ENCODE measurements around the gene NCKAP5.

The NCKAP5 gene

DNA sequence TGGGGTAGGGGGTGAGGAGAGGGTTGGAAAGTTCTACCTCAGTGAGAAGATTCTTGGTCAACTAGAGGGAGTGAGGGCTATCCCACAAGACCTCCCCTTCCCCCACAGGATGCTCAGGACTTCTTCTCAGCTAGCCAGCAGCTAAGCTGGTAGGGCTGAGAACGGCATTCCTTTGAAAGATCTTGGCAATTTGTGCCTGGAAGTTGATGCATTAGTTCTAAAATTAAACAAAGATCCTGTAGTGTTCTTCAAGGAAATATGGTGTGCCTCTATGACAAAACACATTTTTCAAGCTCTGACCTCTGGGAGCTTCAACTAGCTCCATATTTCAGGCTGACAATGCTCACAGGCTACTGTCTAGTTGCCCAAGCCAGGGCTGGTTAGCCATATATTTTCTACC, 900.6 kb downstream of the NCKAP5 start:
- DNase-seq (ENCODE audit: low read depth in 2 of 2): no peak

DNA sequence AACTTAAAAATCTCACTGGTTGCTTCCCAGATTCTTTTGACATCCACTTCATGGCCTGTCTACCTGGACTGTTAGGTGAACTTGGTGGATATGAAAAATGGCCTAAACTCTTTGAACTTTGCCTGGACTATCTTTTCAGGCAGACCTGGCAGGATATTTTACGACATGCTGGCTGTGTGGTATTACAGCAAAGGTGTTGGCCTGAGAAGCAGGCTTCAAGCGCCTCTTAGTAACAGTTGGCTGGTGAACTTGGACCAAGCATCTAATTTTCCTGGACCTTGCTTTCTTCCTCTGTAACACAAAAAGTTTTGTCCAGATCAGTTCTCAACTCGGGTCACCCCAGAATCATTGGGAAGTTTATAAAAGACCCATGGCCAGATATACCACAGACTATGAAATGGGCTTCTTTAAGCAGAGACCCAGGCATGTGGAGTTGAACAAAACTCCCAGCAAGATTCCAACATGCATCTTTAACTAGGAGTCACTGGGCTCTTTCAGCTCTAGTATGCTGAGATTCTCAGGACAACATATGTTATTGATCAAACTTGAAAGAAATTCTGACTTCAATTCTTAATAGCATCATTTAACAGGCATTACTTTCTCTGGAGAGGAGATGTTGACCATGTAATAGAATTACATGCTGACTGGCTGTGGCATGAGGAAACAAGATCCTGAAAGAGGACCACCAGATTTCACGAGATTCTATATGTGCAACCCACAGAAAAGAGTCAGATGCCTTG, 902.7 kb downstream of the NCKAP5 start:
- no peak for DNase-seq (ENCODE audit: low read depth in 2 of 2)

DNA sequence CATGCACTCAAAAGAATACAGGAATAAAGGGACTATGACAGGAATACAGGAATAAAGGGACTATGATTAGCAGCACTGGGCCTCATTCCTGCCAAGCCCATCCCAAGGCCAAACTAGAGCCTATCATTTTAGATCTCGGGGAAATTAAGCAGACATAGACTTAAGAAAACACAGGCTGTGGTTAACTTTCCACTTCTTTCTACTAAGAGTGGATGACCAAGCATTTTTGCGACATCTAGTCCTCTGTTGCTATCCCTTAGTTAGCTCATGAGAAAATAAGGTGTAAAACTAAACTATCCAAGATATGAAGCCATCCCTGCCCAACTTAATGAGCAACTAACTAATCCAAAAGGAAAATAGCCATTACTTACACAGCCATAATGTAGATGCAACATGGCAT, 904.2 kb downstream of the NCKAP5 start:
- no peak for DNase-seq (ENCODE audit: low read depth in 2 of 2)

DNA sequence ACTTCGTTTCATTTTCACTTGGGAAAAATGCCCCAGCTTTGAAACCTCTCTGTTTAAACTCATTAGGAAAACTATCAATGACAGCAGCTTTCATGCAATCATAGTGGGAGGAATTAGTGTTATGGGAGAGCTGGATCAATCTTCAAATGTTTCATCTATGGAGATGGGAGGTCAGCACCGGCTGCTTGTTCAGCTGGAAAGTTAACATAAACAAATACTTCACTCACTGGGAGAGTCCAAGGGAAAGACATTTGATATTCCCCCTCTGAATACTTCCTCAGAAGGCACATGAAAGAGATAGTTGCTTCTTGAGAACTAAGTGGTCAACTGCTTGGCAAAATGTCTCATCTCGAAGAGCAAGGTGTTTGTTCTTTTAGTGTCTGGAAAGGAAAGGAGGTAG, 905.5 kb downstream of the NCKAP5 start:
- DNase-seq (ENCODE audit: low read depth in 2 of 2): no peak

DNA sequence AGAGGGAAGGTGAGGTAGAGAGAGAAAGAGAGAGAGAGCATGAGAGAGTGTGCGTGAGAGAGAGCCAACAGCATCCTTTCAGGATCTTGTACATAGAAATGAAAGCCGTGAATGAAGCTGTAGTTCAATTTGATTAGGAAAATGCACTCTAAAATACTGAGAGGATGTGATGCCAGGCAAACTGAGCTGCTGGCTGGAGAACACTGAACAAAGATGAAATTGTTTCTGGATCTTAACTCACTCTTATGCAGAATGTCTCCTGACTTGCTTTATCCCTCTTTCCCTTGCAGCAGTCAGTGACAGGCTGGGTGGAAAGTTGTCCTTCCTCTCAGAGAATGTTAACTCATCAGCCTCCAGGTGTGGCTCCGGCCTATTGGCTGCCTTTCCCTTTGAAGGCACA, 908.9 kb downstream of the NCKAP5 start:
- no peak for DNase-seq (ENCODE audit: low read depth in 2 of 2)

DNA sequence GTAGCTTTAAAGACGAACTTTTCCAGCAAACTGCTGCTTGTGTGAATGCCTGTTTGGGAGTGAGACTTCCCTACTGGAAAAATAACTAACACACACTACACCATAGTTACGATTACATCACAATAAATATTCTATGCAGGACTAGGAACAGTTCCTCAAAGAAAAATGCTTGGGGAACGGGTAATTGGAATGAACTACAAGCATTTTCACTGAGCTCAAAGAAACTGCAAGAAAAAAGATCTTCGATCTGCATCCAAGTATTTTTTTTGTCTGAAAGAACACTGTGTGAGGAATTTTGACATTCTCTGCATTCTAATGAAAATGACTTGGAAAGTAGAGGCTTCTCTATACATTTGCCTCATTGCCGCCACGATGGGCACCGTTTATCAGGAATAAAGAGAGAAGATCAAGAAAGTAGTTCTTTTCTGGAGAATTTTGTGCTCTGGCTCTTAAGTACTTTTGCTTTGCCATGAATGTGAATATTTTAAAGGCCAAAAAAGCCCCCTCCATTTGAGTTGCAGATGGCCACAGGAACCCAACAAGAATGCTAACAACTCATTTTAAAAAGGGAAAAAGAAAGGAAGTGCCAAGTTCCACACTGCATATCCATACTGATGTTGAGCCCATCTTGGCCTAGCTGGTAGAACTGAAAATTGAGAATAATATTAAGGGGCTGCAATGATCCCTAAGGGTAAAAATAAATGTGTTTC, 911.8 kb downstream of the NCKAP5 start:
- DNase-seq (ENCODE audit: low read depth in 2 of 2): no peak

DNA sequence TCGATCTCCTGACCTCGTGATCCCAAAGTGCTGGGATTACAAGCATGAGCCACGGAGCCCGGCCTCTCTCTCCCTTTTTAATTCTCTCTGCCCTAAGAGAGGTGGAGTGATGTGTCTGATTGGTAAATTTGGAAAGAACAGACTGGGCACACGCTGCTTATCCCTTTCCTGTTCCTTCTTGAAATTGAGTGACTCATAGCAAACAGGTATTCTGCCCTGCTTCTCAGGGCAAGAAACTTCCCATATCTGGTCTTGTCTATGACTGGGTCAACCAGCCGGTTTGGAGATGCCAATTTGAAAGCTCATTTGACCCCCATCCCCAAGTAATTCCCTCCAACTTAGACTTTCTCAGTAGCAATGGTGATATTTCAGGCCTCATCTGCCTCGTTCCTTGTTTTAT, 913.3 kb downstream of the NCKAP5 start:
- no peak for DNase-seq (ENCODE audit: low read depth in 2 of 2)

DNA sequence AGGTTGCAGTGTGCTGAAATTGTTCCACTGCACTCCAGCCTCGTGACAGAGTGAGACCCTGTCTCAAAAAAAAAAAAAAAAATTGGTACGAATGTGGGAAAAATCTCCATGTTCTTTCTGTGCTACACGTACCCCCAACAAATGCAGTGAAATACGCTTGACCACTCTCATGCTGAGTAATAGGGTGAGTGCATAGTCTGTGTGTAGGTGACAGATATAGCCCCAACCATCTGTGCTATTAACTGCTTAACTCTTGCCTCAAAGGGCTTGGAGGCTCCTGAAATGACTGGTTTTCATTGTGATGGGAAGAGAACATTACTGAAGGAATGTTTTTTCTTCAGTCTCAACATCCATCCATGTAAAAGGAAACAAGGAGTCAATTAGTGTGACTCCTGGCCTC, 913.9 kb downstream of the NCKAP5 start:
- DNase-seq (ENCODE audit: low read depth in 2 of 2): no peak

DNA sequence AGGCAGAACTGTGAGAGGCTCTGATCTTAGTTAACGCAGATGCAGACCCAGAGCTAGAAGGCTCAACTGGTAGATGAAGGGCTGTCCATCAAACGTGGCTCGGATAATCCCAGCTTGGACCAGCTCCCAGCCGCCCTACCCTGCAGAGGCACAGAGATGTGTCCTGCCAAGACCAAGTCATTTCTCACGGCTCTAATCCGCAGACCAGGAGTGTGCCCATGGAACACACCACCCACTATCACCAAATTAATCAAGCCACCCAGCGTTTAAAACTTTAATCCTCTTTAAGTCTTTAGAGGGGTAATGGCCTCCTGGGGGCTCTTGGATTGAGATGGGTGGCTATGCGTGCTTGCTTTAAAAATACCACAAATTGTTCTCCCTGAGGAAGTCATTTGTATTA, 915.8 kb downstream of the NCKAP5 start:
- no peak for DNase-seq (ENCODE audit: low read depth in 2 of 2)

DNA sequence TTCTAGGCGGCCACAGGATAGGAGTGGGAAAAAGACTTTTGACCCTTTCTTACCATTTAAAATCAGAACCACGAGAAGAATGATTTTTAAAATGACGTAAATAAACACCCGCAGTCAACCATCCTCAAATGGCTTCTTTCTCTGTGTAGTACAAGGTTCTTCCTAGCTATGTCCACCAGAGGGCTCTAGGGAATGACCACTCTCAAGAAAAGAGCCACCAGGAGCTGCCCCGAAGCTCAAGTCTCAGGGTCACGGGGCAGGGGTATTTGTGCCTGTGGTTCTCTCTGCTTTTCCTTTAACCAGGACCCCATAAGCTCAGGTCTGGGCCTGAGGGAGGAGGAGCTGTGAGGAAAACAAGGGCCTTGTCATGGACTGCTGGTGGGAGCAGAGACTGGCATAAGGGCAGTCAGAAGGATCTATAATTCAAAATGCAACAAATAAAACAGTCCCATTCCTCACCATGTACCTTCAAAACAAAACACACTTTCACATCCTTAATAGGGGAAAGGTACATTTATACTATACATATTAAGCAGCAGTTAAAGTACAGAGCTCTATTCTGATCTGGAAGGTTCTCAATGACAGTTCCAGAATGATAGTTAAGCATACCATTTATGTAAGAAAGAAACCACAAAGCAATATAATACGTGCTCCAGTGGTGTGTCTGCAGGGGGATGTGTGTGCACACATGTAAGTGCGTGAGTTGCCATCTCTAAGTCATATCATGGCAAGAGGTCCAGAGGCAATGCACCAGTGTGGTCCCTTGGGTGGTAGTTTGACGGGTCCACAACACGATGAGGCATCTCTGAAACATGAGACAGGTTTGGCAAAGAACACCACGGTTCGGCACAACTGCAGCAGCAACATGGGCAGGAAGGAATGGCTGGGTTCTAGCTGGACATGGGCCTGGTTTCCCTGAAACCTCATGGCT, 916.9 kb downstream of the NCKAP5 start:
- no peak for DNase-seq (ENCODE audit: low read depth in 2 of 2)

DNA sequence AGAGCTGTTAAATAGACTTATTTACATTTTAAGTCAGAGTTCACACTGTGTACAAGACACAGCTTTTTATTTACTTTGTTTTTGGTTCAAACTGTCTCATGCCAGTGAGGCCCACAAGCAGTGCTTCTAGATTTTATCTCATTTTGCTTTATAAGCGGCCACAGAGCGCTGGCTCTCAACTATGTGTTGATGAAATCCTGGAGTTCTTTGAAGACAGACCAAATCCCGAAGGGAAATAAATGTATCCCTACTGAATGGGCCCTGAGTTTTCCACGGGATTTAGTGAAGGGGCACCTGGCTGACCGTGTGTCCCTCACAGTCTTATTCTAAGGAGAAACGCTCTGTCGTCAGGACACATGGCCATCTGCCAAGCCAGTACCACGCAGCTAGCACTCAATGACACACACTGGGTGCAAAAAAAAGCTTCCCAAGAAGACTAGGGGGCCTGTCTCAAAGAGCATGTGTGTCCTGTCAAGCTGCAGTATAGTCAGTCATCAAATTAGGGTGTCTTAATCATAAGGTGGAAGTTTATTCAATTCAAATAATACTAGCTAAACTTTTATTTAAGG, 921.6 kb downstream of the NCKAP5 start:
- DNase-seq (ENCODE audit: low read depth in 2 of 2): no peak

DNA sequence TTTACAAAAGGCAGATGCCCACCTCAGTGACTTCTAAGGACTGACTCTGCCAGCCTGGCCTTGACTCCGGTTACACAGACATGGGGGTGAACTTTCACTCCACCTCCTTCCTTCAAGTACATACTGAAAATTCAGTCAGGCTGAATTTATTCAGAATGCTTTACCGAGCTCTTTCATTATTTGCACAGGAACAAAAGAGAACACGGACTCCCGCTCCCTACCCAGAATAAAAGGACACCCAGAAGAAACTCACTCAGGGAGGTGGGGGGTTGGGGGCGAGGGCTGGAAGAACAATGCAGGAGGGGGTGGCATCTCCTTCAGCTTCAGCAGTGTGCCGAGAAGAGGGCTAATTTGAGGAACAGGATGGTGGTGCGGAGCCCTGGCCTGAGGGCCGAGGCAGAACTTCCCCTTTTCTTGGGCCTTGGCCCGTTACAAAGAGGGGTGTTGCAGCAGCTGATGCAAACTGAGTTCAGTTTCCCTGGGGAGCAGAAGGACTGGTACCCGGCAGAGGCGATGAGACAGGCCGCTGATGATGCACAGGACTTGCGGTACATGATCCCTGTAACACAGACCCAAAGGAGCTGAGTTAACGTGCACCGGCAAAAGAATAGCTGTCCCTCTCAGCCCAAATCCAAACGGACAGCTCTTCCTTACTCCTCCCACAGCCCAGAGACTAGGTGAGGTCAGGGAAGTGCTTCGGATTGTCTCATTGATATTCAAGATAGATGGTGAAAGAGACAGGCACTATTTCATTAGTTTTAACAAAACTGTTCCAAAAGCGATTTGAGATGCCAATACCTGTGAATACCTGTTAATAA, 922.3 kb downstream of the NCKAP5 start:
- no peak for DNase-seq (ENCODE audit: low read depth in 2 of 2)

DNA sequence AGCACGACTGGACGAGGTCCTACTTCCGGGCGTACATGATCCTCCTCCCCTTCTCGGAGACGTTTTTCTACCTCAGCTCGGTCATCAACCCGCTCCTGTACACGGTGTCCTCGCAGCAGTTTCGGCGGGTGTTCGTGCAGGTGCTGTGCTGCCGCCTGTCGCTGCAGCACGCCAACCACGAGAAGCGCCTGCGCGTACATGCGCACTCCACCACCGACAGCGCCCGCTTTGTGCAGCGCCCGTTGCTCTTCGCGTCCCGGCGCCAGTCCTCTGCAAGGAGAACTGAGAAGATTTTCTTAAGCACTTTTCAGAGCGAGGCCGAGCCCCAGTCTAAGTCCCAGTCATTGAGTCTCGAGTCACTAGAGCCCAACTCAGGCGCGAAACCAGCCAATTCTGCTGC, 923.1 kb downstream of the NCKAP5 start:
- no peak for DNase-seq (ENCODE audit: low read depth in 2 of 2)

DNA sequence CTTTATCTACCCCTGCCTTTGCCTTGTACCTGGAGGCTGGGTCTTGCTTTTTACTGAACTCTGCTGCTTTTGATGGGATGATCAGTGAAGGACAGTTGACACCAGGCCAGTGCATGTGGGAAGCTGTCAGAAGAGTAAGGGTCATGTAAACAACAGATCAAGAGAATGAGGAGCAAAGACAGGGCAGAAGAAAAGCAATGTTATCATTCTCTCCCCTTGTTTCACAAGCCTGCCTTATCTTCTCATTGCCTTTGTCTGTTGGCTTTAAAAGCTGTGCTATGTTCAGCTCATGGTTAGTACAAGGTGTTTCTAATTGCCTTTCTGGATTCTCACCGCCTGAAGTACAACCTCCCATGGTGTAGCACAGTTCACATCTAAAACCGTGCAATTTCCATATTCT, 925.8 kb downstream of the NCKAP5 start:
- DNase-seq (ENCODE audit: low read depth in 2 of 2): no peak

DNA sequence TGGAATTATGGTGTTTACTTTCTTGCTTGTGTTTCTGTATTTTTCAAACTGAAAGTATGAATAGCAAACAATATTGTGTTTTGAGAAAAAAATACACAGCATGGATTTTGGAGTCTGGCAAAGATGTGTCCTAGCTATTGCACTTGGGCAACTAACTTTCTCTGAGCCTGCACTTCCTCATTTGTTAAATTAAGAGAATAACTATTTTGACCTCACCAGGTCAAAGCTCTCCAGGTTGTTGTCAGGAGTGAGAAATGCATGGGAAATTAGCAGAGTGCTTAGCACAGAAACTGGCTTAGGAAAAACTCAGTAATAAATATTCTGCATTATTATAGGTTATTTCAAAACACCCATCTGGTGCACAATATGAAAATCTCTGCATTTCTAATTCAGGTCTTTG, 926.4 kb downstream of the NCKAP5 start:
- DNase-seq (ENCODE audit: low read depth in 2 of 2): no peak

DNA sequence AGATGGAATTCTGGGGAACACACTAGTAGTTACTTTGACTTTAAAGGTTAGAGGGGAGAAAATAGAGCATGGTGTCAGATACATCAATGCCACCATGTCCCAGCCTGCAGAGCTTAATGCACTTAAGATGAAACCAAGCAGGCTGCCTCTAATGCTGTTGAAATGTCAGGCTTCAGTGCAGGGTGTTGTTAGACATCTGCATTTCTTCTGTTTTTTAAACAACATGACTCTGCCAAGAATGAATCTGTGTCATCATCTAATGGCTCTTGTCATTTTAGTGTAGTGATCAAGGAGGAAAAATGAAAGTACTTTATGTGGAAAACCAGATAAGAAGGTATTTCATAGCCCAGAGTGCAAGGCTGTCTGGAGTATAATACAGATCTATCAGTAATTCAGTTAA, 928.1 kb downstream of the NCKAP5 start:
- no peak for DNase-seq (ENCODE audit: low read depth in 2 of 2)

DNA sequence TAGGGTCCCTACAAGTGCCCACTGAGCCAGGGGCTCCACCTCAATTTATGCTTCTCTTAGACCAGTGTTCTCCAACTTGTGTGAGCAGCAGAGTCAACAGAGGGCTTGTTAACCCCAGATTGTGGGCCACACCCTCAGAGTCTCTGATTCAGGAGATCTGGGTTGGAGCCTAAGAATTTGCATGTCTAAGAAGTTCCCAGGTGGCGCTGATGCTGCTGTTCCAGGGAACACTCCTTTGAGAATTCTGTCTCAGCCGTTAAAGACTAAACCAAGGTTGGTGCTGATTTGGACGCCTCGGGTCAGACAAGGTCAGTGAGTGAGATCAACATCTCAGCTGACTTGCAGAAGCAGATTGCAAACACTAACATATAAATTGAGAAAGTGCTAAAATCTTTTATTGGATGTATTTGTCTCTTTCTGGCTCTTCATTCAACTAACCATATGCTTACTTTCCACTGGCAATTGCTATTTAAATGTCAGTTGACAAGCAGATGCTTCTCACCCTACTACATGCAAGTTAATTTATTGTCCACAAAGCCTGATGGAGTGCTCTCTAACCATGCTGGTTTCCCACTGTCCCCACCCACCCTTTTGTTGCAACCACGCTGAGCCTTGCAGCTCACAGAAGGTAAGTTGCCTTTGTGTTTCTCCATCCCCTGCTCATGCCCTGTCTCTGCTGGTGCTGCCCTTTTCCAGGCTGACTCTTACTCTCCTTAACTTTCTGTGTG, 929.8 kb downstream of the NCKAP5 start:
- no peak for DNase-seq (ENCODE audit: low read depth in 2 of 2)

DNA sequence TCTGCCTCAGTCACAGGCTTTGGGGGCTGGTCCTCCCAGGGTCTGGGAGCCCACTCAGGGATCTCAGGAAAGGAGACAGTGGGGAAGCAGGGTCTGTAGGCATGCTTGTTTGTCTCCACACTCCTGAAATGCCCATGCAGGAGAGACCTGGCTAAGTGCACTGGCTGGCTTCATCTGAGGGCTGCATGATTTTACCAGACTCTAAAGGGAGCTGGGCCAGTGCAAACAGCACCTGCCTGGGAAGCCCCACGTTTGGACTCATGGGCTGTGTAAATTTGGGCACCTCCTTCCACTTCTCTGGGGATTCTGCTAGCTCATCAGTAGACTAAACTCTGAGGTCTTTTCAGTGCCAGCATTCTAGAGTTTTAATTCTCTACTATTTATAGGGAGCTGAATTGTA, 931.9 kb downstream of the NCKAP5 start:
- DNase-seq (ENCODE audit: low read depth in 2 of 2): no peak

DNA sequence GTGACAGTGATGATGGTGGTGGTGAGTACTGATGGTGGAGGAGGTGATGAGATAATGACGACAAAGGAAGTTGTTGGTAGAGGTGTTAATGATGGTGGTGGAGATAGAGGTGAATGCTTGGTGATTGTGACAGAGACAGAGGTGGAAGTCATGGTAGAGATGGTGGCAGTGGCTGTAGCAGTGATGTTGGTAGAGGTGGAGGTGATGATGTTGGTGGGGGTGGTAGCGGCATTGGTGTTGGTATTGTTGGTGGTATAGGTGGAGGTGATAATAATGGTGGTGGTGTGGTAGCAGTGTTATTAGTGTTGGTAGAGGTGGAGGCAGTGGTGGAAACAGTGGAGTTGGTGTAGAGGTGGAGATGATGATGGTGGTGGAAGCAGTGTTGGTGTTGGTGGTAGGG, 934.6 kb downstream of the NCKAP5 start:
- DNase-seq (ENCODE audit: low read depth in 2 of 2): no peak

DNA sequence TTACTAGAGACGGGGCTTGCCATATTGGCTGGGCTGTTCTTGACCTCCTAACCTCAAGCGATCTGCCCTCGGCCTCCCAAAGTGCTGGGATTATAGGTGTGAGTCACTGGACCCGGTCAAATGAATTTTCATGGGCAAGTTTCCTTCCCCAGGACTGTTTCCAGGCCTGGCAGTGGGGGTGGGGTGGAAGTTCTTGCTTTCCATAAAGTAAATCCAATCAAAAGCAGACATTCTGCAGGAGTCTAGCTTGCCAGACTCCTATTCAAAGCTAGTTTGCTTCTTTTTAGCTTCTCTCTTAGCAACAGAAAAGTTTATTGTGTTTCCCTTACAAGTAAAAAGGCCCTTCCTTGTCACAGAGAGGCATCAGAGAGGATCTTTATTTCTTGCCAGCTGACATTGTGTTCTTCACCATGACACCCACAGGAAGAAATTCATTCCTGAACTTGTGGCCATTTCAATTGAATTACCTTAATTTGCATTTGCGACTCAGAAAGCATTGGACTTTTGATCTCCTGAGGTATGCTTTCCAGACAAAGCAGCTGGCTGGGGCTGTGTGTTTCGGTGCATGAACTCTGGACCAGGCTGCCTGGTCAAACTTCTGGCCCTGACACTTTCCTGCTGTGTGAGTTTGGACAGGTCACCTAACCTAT, 936.1 kb downstream of the NCKAP5 start:
- DNase-seq (ENCODE audit: low read depth in 2 of 2): no peak

All from stimulated activated CD4-positive, alpha-beta T cell treated with anti-CD3 and anti-CD28 coated beads, Interleukin-4, amount 100 ng/mL, for 48 hours (primary cell).